HG02884 (cell line): ENCODE results near the gene GP1BB.

Source experiments
- ATAC-seq: cut with Tn5 transposase; IDR thresholded peaks from one replicate; pipeline ENCODE4 v1.9.1; 2021; ENCODE audit warnings: mild to moderate bottlenecking, moderate library complexity; ENCODE audit not compliant: unreplicated experiment

The GP1BB gene

DNA sequence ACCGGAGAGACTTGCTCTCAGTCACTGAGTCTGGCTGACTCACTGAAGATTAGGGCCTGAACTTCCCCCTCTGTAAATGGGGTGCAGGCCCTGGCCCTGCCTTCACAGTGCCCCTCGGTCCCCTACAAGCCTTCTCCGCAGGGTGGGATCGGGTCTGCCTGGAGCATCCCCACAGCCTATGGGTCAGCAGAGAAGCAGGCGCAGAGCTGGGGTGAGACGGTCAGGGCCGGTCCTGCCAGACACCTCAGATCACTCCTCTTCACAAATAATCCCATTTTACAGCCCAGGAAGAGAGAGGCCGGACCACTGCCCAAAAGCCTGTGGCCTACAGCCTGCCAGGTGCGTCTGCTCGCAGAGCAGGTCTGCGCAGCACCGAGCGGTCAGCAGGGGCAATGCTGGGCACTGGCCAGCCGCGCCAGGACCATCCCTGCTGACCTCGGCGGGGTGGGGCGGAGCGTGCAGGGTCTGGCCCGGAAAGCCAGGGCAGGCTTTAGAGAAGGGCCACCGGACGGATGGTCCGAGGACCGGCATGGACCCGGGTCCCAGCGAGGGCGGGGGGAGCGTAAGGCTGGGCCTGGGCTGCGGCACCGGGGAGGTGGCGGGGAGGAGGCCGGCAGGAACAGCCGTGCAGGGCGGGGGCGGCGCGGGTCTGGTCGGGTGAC is 9.6 kb upstream of the GP1BB start:
- ATAC-seq = no peak

DNA sequence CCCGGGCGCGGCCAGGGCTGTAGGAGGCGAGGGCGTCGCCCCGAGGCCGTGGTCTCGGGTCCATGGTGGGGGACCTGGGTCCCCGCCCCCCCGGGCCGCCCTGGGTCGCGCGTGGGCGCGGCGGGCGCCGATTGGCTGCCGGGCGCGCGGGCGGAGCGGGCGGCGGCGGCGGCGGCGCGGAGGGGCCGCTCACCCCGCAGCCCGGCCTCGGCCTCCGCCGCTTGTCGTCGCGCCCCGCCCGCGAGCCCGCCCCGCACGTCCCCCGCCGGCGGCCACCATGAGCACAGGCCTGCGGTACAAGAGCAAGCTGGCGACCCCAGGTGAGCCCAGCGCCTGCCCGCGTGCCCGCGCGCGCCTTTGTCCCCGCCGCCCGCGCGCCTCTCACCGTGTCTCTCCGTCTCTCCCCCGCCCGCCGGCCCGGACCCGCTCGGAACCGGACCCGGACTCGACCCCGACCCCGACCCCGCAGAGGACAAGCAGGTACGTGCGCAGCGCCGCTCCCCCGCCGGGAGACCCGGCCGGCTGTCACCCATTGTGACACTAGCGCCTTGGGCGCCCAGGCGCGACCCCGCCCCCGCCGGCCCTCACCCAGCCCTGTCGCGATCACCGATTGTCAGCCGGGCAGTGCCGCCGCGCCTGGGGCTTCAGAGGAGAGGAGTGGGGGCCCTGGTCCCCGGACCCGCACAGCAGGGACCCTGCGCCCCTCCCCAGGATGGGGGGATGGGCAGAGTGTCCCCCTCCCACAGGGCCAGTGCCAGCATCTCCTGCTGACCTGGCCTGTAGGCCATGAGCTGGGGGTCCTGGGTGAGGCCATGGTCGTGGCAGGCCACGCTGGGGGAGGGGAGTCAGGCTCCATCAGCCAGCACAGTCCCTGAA is 8.8 kb upstream of the GP1BB start, which contains the start of gene SEPTIN5:
Gene SEPTIN5, plus strand, starts transcription at position 192 of the 876 bp plus-strand sequence. Its CDS starts 86 bp downstream, at position 278.
- ATAC-seq = no peak

DNA sequence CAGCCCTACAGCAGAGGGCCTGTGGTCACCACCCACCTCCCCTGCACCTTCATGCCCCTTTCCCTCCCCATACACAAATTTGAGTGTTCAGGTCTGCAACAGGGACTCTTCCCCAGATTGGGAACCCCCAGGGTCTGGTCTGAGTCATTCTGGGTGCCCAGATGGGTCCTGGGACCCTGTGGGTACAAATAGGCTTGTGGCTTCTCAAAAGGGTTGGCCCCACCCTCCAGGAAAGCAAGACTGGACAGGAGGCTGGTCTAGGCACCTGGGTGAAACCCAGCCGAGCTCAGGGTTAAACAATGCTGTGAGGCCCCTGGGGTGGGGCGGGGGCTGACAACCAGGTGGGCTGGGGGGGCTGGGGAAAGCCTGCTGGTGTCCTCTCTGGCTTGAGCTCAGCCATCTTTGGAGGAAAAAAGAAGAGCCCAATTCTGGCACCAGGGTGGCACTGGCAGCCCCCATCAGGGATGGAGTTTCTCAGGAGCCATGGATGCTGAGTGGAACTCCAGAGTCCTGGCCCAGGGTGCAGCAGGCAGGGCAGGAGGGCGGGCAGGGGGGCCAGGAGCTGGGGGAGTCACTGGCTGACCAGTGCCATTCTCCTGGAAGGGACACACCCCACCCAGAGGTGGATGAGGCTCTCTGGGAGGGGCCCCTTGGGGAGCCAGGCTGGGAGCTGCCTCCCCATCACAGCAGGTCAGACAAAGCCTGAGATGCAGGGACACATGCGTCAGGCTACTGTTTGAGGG is 8.0 kb upstream of the GP1BB start:
- ATAC-seq = no peak

DNA sequence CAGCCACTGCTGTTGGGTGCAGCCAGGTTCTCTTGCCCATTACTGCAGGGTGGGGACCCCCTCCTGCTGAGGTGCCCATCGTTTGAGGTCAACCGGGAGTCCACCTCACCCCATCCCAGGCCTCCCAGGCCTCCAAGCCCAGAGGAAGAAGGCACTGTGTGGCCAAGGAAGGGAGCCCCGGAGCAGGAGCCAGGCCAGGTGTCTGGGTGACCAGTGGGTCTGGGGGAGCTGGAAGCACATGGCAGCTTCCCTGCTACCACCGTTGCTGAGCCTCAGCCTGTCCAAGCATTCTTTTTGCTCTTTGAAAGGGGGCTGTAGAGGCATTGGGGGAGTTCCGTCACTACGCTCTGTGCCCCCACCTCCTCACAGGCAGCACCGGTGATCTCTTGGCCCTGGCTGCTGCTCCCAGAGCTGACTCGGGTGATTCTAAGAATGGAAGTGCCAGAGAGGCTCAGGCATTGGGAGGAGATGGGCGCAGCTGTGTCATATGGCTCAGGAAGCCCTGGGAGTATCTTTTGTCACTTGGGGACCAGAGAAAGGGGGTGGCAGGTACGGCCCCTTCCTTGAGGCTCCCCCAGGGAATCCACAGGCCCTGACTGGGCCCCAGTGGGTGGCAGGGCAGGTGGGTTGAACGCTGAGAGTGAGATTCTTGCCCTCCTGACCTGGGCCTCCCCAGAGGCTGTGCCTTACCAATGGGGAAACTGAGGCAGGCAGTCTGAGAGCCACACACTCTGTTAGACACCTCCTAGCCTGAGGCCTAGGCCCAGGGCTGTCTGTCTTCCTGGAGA is 7.1 kb upstream of the GP1BB start:
- no peak for ATAC-seq

DNA sequence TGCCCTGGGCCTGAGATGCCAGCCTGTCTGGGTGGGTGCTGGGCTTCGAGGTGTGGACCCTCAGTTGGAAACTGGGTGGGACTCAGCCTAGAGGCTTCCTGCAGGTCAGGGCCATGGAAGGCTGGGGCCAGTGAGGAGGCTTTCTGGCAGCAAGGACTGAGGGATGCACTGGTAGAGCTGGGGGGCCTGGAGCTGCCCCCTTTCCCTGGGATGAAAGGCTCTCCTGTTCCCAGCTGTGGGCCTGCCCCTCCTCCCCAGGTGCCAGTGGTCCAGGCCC is 6.6 kb upstream of the GP1BB start:
- no peak for ATAC-seq

DNA sequence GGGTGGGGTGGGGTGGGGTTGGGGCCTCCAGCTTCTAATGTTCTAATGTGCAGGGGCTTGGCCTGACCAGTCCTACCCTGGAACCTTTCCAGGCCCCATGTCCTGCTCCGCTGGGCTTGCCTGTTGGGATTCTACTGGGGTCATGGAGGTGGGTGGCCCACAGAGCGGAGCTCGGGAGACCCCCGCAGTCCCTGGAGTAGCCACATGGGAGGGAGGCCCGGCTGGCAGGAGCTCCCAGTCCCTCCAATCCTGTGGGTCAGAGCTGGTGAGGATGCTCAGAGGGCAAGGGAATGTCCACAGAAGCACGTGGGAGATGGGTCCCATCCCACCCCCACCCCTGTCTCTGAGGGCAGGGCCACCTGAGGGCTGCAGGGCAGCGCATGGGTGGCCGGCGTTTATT is 6.2 kb upstream of the GP1BB start:
- ATAC-seq = no peak

DNA sequence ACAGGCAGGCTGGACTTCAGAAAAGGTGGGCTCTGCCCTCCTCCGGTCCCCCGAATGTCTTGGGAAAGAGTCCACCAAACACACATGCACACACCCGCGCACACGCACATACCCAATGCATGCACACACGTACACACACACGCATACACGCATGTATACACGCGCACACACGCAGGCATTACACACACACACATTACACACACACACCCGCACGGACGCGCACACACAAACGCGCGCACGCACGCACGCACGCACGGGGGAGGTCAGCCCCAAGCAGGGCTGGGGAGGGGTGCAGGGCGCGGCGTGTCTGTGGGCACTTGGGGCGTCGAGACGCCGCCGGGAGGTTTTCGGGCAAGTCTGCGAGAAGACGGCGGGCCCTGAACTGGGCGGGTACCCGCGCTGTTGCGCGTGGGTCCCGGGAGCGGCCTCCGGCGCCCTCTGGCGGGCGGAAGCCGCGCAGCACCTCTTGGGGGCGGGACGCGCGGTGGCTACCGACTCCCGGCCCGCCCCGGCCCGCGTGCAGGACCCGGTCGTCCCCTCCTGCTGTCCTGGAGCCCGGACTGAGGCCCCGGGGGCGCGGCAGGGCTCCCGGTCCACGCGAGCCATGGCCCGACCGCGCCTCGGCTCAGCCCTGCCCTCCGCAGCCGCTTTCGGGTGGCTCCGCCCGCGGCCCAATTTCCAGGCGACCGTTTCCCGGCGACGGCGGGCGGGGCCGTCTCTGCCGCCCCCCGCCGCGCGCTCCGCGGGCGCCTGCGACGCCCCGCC is 5.5 kb upstream of the GP1BB start:
- no peak for ATAC-seq

DNA sequence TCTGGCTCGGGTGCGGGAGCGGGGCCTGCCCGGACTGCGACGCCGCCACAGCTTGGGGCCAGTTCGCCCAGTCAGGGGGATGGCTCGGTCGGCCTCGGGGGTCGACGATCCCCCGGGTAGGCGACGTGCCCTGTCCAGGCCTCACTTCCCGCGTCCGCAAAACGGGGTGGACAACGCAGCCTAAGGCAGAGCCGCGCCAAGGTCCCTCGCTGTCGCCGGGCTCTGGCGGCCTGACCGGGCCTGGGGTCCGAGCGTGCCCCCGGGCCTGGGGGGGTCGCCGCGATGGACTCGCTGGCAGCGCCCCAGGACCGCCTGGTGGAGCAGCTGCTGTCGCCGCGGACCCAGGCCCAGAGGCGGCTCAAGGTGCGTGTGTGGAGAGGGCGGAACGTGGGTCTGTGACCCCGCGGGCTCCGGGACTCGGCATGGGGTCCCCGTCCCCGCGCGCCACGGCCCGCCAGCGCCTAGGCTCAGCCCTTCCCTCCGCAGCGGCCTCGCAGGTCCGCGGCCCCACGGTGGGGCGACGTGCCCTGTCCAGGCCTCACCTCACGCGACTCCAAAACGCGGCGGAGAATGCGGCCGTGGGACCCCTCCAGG is 4.8 kb upstream of the GP1BB start:
- ATAC-seq = no peak

DNA sequence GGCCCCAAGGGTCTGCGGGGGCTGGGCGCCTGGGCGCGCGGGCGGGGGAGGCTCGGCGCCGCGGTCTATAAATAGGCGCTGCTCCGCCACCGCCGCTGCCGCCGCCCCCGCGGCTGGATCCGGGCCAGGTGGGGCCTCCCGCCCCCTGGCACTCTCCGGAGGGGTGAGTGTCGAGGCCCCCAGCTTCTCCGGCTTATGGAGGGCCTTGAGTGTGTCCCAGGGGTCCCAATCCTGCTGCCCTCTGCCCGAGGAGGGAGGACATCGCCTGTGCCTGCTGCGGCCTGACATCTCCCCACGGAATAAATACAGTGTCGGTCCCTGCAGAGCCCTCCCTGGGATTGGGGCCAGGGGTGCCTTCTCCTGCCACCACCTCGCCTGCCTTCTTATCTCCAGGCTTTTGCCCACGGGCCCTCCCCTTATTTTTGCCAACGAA is 4.3 kb upstream of the GP1BB start:
- no peak for ATAC-seq

DNA sequence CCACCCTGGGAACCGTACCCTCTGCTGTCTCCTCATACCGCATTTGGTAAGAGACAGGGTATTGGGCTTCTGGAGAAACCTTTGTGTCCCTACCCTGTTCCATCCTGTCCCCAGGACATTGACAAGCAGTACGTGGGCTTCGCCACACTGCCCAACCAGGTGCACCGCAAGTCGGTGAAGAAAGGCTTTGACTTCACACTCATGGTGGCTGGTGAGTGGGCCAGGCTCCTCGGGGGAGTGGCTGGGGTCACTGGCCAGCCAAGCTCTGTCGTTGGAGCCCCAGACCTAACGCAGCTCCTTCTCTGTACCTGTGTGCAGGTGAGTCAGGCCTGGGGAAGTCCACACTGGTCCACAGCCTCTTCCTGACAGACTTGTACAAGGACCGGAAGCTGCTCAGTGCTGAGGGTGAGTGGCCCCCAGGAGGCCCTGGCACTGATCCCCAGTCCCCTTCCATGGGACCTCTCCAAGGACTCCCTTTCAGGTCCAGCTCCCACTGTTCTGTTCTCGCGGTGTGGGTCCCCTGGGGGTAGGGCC is 3.8 kb upstream of the GP1BB start:
- no peak for ATAC-seq

DNA sequence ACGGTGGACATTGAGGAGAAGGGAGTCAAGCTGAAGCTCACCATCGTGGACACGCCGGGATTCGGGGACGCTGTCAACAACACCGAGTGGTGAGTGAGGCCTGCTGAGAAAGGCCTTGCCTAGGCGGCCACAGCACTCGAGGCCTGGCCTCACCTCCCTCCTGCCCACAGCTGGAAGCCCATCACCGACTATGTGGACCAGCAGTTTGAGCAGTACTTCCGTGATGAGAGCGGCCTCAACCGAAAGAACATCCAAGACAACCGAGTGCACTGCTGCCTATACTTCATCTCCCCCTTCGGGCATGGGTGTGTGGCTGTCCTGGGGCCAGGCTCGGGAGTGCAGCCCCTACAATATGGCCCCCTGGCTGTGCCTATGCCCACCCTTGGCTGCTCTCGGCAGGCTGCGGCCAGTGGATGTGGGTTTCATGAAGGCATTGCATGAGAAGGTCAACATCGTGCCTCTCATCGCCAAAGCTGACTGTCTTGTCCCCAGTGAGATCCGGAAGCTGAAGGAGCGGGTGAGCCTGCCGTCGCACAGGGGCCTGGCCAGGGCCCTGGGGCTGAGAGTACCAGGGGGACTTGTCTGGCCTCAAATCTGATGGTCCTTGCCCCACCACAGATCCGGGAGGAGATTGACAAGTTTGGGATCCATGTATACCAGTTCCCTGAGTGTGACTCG is 3.0 kb upstream of the GP1BB start:
- no peak for ATAC-seq

DNA sequence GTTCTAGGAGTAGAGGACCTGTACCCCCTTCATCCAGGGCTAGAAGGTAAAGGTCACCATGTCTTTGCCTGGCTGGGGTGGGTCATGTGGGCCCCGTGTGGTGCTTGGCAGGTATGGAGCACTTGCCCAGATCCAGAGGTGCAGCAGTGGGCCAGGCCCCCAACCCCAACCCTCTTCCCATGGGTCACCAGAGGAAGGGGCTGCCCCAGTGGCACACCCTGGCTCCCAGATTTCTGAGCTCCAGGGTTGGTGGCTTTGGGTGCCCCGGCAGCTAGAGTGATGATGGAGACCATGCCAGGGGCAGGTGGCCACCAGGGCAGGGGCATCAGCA is 2.4 kb upstream of the GP1BB start:
- ATAC-seq = no peak

DNA sequence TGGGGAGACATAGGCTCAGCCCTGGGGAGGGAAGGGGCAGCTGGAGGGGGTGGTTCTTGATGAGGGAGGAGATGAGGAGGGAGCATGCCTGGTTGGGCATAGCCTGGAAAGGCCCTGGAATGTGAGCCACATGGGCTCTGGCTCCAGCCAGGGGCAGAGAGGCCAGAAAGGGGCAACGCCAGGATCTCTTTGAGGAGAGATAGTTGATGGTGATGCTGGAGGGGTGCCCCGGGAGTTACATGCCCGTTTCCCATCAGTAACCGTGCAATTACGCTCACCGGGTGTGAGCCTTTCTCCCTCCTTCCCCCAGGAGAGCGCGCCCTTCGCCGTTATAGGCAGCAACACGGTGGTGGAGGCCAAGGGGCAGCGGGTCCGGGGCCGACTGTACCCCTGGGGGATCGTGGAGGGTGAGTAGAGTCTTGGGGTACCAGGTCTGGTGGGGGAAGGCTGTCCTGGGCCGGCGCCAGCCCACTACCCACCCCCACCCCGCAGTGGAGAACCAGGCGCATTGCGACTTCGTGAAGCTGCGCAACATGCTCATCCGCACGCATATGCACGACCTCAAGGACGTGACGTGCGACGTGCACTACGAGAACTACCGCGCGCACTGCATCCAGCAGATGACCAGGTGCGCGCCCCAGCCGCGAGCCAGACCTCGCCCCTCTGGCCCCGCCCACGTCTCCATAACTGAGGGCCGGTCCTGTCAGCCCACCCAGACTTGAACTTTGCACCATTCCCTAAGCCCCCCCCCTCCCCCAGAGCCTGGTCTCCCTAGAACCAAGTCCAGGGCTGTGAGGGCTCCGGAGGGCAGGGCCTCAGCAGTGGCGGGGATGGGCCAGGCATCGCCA is 1.8 kb upstream of the GP1BB start:
- no peak for ATAC-seq

DNA sequence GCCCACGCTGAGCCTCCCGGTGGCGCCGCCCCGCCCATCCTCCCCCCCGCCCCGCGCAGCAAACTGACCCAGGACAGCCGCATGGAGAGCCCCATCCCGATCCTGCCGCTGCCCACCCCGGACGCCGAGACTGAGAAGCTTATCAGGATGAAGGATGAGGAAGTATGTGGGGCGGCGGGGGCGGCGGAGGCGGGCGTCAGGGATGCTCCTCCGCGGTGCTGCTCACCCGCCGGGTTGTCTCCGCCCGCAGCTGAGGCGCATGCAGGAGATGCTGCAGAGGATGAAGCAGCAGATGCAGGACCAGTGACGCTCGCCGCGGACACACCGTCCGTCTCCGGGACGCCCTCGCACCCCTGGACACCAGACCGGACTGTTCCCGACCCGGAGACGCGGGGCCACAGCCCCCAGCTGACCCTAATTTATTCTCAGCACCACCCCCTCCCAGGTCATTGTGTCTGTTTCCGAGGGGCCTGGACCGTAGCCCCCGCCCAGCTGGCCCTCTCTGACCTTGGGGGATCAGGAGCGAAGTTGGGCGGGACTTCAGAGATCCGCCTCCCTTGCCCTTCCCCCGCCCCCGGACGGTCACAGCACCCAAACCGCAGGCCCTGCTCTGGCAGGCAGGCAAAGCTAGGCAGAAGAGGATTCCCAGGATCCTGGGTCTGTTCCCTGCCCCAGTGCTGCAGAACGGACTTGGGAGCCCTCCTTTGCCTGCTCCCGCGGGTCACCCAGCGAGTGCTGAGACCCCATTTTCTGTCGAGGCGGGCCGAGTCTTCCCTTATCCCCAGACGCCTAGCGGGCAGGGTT is 959 bp upstream of the GP1BB start:
- no peak for ATAC-seq

DNA sequence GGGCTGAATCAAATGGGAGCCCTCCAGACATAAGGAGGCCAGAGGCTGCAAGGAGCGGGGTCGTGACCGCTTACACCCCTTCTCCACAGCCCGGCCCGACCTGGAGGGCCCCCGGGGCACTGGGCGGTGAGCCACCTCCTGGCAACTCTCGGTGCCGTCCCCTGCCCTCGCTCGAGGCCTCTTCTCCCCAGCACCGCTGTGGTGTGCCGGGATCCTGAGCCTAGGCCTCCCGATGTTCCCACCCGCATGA is 432 bp upstream of the GP1BB start:
- ATAC-seq = no peak

DNA sequence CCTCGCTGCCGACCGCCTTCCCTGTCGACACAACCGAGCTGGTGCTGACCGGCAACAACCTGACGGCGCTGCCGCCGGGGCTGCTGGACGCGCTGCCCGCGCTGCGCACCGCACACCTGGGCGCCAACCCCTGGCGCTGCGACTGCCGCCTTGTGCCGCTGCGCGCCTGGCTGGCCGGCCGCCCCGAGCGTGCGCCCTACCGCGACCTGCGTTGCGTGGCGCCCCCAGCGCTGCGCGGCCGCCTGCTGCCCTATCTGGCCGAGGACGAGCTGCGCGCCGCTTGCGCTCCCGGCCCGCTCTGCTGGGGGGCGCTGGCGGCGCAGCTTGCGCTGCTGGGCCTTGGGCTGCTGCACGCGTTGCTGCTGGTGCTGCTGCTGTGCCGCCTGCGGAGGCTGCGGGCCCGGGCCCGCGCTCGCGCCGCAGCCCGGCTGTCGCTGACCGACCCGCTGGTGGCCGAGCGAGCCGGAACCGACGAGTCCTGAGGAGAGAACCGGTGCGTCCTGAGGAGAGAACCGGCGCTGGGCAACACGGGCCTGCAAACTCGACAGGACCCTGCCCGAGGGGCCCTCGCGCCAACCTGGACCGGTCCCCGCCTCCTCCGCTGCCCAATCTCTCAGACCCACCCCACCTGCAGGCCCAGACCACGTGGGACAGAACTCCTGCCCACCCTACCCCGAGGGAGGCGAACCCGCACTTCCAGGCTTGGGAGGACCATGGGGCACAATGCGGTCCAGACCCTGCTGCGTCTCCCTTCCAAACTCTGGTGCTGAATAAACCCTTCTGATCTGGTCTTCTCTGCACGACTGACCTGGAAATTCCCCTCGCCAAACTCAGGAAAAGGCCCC is 866 bp downstream of the GP1BB start:
- ATAC-seq = no peak
